Fibroblast of gingiva (primary cell): ENCODE data around the gene CPA1.

ENCODE experiments used
- DNase-seq: peaks from one replicate; pipeline ENCODE4 v3.0.0-alpha.2; 2011; ENCODE audit warnings: low read depth

The CPA1 gene

DNA sequence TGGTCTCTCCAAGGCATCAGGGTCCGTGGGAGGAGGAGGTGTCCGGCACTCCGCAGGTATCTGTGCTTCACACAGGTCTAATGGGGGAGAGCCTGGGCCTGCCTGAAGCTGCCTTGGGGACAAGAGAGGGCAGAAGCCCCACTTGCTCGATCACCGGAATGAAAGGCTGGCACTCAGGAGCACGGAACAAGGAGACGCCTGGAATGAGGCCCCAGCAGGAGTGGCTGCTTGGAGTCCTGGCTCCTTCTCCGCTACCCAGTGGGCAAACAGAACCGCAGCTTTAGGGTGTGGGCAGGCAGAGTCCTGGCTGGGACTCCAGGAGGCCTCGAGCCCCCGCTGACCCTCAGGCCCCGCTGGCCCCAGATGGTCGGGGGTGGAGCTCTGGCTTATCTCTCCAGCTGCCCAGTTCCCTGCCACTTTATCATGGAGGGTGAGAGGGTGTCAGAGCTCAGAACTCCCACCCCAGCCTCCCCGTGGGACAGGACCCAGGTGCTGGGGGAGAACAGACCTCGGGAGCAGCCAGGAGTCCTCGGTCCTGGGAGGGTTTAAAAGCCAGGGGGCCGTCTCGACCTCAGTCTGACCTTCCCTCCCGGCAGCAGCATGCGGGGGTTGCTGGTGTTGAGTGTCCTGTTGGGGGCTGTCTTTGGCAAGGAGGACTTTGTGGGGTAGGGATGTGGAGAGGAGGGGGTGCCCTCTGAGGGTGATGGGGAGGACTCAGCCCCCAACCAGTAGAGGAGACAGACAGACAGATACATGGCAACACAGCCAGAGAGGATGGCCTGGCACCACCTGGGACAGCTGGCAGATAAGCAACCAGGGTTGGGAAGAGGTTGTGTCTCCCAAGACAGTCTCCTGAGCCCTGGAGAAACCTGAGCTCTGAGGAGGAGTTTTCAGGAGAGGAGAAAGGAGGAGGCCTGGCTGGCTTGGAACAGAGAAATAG, at the start of gene CPA1:
CPA1 (plus strand) TSS at position 574 of the 940 bp plus-strand sequence; CDS start at position 601, 27 bp downstream.
- DNase-seq, result no peak

DNA sequence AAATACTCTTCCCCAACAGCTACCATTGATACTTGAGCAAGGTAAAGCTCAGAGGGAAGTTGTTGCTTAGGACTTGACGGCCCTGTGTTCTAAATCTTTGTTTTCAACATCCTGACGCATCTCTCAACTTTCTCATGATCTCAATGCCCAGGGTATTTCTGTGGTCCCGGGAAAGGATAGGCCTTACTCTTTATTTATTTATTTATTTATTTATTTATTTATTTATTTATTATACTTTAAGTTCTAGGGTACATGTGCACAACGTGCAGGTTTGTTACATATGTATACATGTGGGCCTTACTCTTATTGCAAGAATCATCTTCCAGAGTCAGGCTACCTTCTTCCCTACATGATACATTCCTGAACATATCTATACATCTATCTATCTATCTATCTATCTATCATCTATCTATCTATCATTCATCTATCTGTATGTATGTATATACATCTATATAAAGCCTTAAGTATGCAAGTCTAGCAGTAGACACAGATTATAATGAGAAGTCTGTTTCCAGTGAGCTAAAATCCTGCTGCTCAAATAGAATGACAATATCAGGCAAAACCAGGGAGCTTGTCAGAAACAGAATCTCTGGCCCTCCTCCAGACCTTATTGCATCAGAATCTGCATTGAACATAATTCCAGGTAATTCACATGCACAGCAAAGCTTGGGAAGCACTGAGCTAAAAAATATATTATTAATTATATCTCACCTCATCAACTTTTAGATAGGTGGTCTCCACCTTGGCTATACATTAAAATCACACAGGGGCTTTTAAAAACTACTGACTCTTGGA, 47.8 kb upstream of the CPA1 start:
- no peak for DNase-seq

DNA sequence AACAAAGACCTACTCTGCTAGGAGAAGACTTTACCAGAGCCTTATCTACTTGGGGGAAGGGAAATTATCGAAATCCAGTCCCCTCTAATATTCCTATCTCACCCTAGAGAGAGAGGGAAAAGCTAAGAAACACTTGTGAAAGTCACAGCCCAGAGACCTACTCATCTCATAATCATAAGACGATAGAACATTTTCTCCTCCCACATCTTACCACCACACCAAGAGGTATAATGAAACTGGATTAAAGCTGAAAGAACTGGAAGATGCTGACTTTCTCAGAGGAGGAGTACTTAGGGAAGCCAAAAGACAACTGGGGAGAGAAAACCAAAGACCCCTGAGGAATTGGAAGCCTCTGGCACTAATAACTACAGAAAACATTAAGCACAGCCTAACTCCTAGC, 46.5 kb upstream of the CPA1 start:
- no peak for DNase-seq

DNA sequence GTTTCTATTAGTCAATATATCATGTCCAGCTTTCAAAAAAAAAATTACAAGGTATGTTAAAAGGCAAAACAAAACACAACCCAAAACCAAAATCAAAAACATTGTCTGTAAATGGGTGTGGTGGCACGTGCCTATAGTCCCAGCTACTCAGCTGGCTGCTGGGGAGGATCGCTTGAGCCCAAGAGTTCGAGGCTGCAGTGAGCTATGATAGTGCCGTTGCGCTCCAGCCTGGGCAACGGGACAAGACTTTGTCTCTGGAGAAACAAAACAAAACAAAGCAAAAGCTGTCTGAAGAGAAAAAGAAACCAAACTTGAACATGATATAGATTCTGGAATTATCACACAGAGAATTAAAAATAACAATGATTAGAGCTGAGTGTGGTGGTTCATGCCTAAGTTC, 46.0 kb upstream of the CPA1 start:
- peak; percentile 27 for DNase-seq

DNA sequence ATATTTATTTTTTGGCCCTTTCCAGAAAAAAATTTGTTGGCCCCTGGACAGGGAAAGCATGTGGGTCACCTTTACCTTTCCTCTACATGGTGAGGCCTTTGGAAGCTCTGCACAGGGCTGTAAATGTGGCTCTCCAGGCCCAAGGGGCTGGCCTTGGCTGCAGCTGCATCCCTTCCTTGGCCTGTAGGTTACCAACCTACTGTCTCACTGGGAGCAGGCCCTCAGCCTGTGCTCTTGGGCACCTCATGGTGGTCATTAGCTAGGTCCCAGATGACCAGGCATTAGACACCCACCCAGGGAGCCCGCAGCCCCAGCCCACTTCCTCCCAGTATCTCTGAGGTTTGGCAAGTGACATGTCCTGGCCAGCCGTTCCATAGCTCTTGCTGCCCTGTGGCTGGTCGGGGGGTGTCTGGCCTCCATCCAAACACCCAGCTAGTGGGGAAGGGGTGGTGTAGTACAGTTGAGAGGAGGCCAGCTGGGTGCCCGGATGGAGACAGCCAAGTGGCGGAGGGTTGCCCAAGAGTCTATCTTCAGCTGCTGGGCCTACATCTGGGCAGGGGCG, 42.8 kb upstream of the CPA1 start:
- no peak for DNase-seq

DNA sequence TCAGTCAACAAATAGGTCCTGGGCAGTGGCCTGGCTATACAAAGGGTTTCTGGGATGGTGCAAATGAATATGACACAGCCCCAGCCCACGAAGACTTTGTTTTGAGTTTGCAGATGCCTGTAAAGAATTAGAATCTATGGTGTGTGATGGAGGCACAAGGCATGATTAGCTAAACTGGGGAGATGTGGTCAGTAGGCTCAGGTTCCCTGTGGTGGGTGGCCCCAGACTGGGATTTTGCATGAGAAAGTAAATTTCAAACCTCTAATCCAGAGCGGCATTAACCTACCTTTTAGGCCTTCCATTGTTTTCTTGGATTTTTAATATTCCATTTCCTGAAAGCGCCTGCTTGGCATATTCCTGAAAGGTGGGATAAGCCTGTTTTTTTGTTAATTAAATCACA, 42.1 kb upstream of the CPA1 start:
- DNase-seq, result no peak

DNA sequence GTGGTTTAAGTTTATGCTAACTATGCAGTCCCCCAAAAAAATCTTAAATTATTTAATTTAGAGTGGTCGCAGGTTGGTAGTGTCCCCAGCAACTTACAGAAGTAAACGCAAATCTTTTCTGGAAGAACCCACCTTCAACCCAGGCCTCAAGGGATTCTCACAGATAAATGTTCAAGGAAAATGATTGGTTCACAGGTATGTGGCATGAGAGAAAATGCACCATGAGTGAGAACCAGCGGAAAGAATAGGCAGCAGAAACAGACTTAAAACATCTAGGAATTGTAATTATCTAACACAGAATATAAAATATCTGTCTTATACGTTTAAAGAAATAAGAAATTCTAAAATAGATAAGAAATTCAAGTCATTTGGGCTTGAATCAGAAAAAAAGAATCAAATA, 38.4 kb upstream of the CPA1 start:
- DNase-seq, result no peak

DNA sequence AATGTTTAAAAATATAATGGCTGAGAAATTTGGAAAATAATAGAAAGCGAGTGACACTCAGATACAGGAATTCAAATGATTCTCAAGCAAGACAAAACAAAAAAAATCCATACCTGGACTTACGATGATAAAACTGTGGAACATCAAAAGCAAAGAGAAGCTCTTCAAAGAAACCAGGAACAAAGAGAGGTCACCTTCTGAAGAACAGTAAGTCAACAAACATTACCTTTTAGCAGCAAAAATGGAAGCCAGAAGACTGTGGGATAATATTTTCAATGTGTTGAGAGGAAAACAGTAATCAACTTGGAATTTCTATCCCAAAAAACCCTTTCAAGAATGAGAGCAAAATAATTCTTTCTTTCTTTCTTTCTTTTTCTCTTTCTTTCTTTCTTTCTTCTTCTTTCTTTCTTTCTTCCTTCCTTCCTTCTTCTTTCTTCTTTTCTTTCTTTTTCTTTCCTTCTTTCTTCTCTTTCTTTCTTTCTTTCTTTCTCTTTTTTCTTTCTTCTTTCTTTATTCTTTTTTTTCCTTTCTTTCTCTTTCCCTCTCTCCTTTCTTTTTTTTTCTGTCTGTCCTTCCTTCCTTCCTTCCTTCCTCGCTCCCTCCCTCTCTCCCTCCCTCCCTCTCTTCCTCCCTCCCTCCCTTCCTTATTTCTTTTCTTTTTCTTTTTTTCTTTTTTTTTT, 37.5 kb upstream of the CPA1 start:
- no peak for DNase-seq

DNA sequence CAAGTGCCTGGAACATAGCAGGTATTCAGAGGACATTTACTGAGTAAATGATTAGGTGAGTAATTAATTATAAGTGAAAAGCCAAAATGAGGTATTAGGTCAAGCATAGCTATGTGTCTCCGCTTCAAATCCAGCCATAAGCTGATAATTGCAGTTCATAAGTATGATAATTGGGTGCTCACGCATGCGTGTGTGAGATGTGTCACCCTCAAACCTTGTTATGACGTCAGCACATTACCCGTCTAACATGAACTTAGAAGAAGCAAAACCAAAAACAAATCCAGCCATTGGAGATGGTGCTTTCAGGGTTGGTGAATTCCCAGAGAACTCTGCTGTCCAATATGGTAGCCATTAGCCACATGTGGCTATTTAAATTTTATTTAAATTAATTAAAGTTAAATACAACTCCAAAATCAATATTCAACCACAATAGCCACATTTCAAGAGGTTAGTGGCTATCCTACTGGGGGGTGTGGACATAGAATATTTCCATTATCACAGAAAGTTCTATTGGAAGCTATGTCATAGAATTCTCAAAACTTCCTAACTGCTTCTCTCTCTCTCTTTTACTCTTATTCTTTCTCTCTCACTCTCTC, 35.9 kb upstream of the CPA1 start, which contains the start of gene CPA5:
CPA5 (plus strand) TSS at position 546 of the 596 bp plus-strand sequence. CDS start 1,670 bp downstream, outside the sequence.
- DNase-seq, result no peak

DNA sequence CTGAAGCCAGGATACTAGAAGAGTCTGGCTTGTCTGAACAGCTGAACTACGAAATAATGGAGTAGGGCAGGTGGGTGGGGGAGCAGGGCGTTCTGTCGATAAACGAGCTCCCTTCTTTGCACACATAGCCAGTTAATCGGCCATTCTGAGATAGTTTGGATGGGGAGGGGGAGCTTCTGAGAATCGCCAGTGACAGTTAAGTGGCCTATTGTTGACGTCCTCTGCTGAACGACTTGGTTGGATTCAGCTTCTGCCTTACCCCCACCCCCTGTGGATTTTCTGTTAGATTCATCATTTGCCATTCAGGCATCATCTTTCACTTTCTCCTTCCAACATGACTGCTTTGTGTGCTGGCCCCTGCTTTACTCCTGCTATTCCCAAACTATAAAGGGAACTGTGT, 35.2 kb upstream of the CPA1 start:
- DNase-seq, result no peak

DNA sequence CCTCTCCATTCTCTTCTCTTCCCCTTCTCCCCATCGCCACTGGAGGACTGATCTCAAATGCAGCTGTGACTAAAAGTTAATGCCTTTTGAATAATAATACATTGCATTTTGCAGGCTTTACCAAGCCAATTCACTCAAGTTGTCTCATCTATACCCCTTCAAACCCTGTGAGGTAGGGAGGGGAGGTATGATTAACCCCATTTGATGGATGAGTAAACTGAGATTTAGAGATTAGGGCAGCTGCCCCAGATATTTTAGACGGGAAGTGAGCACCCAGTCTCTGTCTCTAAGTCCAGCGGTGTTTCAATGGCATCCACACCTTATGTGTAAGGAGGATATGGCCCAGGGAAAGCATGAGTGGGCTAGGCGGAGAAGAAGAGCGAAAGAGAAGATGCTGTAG, 34.6 kb upstream of the CPA1 start:
- DNase-seq, result no peak

DNA sequence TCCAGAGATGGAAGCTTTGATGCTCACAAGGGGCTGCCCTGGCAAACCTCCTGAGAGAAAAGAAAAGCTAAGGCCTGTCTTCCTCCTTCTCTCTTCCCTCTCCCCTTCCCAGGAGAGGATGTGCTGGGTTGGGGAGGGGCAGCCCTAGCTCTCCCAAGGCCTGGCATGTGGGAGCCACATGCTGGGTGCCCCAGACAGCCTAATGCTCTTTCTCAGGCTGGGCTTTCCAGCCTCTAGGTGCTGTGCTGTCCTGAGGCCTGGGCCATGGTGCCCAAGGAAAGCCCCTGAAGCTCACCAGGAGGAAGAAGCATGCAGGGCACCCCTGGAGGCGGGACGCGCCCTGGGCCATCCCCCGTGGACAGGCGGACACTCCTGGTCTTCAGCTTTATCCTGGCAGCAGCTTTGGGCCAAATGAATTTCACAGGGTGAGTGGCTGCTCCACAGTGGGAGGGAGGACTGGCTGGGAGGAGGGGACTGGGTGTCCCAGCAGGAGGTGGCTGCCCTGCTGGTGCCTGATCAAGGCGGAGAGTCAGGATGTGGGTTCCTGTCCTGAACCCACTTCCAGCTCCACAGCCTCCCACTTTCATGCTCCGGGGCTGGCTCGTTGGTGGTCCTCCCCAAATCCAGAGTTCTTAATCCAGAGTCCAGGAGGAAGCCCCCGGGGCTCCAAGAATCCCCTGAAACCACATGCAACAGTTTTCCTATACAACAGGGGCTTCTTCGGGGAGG, 34.0 kb upstream of the CPA1 start:
- DNase-seq, result no peak

DNA sequence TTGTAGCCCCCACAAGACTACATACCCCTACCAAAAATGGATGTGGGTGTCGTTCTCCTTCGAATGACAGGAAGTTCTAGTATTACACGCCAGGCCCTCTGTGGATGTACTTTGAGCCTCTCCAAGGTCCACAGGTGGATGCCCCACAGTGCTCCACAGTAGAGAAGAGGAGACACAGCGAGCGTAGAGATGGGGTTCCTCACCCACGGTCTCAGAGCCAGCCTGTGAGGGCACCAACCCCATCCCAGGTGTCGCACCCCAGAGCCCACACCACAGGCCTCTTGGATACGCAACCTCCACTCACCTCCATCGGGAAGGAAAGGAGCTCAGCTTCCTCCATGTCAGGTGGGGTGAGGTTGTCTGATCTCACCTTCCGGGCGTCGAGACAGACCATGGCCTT, 33.4 kb upstream of the CPA1 start:
- DNase-seq, result no peak

DNA sequence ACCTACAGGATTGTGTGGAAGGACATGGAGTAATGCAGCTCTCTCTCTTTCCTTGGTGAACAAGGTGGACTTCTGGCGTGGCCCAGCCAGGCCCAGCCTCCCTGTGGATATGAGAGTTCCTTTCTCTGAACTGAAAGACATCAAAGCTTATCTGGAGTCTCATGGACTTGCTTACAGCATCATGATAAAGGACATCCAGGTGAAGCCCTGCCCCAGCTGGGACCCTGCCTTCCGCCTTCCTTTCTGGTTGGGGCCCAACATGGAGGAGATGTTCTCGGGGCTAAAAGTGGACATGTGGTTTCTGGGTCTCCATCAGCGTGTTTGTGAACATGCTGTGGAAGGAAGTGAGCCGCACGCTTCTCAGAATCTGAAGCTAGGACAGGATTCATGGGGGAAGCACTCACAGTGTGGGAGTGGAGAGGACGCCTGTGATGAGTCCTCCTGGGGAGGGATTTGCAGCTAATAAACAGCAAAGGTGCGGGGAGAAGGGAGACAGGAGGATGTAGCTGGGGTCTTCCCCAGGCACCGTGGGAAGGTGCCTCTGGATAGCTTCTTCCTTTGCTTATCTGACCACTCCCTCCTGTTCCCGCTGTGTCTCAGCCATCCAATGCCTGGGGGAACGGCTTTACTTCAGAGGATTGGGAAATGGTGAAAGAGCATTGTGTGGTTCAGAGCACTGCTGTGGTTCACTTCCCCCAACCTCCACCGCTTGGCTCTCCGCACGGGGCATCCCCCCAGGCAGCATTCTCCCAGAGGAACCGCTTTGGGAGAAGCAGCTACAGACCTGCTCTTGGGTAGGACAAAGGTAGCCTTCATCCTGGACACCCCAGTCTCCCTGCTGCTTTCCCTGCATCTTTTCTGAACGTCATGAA, 30.1 kb upstream of the CPA1 start:
- peak; percentile 22 for DNase-seq

DNA sequence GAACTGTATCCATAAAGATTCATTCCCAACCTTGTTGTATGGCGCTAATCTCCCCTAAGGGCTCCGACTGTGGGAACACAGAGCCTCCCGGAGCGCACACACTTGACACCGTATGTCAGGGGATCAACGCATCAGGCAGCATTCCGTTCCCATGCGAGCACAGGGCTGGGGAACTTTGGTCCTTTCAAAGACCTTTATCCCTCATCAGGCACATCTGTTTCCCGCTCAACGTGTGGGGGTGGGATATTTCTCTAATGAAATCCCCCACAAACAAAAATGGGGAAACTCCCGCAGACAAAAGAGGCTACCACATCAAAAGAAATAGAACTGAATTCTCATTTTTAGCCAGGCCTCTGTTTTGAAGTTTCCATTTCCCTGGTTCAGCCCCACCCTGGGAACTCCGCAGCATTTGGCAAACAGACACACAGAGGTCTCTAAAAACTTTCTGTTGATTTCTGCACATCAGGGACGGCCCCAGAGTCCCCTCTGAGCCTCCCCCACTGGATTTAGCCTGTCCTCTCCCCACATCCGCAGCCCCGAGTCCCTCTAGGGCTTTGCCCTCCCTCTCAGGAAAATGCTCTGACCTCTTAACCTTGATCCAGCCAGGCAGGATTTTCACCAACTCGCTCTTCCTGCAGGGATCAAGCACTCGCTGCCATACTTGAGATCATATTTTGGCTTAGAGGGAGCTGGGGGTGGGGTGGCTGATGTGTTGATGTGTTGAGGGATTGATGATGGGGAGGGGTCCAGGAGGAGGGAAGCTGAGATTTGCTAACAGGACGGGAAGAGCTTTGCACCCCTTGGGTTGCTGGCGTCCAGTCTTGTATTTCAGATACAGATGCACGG, 29.1 kb upstream of the CPA1 start:
- DNase-seq, result no peak

DNA sequence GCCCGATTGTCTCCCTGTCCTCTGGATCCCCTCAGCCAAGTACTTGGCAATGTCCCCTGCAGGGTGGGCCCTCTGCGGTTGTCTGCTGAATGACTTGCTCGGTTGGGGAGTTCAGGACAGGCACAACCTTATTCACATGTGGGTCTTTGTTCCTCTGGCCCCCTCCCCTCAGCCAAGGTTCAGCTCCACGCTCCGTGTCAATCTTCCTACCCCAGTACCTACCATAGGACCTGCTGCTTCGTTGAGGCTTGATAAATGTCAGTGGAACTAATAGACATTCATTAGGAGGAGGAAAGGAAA, 28.6 kb upstream of the CPA1 start:
- no peak for DNase-seq

DNA sequence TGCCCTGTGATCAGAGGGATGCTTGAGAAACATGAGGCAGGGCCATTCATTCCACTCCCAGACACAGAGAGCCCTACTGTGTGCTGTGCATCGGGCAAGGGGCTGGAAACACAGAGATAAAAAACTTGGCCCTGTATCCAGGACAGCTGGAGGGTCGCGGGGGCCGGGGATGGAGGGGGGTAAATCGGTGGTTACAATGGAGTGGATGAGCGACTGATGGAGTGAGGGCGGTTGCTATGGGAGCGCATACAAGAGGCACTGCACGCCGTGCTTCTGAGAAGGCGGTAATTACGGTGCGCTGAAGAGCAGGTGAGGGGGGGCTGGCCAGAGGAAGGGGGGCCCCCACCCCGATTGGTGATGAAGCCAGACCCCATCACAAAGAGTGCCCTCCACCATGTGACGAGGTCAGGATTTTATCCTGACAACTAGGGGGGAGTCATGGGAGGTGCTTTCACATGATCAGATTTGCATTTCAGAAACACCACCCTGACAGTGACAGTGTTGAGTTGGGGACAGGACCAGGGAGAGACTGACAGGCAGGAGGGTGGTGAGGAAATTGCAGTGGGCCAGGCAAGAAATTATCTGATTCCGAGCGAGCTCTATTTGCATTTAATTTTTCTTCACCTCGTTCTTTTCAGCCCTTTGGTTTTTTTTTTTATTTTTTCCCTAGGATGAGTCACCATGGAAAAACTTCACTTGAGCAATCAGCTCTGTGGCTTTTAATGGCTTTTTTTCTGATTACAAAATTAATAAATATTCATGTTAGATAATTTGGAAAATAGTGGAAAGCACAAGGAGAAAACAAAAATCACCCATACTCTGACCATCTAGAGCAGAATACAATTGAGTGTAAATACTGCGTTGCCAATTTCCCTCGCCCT, 27.9 kb upstream of the CPA1 start:
- peak; percentile 54 for DNase-seq

DNA sequence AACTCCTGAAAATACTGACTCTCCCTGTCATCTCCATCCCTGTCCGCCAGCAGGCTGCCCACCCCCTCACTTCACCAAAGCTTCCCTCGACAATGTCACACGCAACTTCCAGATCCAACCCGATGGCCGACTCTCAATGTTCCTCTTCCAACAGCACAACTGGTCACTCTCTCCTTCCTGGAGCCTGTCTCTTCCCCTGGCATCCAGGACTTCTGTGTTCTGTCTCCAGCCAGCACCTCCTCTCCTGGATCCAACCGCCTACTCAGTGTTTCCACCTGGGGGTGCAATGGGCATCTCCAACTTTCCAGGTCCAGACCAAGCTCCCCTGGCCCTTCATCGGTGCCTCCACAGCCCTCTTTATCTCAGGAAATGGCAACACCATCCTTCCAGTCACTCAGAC, 27.1 kb upstream of the CPA1 start:
- no peak for DNase-seq
